Smooth muscle cell (in vitro differentiated cells): Measurements from ENCODE around the gene CRYBG2. TPM values are rescaled to one million over a fixed set of nuclear protein-coding genes. Genes with fewer than 3 reads are reported as not detected.

ENCODE experiments used
- DNase-seq: peaks from one replicate; lab custom pipeline; 2025; ENCODE audit not compliant: unreplicated experiment; lab: John Stamatoyannopoulos, UW
- H2AFZ ChIP-seq: fragments of 200-600 bp; sonication (generic); 2 replicates; pipeline ENCODE4 v1.6.0; 2016; ENCODE audit warnings: antibody characterized with exemption, low read depth, mild to moderate bottlenecking
- H3F3A ChIP-seq: fragments of 200-600 bp; sonication (generic); 2 replicates; pipeline ENCODE4 v1.6.0; 2017; ENCODE audit warnings: antibody characterized with exemption, low read depth
- H3K27ac ChIP-seq: fragments of 200-600 bp; sonication (generic); 2 replicates; pipeline ENCODE4 v1.5.1; 2016; ENCODE audit warnings: low read depth, mild to moderate bottlenecking
- H3K27me3 ChIP-seq: fragments of 200-600 bp; sonication (generic); 2 replicates; pipeline ENCODE4 v1.6.1; 2016; ENCODE audit warnings: low read depth, mild to moderate bottlenecking
- H3K36me3 ChIP-seq: fragments of 200-600 bp; sonication (generic); 2 replicates; pipeline ENCODE4 v1.5.1; 2016; ENCODE audit warnings: low read depth
- H3K4me1 ChIP-seq: fragments of 200-600 bp; sonication (generic); 2 replicates; pipeline ENCODE4 v1.5.1; 2016; ENCODE audit warnings: low read depth
- H3K4me2 ChIP-seq: fragments of 200-600 bp; sonication (generic); 2 replicates; pipeline ENCODE4 v1.6.0; 2016; ENCODE audit warnings: mild to moderate bottlenecking
- H3K4me3 ChIP-seq: fragments of 200-600 bp; sonication (generic); 2 replicates; pipeline ENCODE4 v1.5.1; 2016; ENCODE audit warnings: mild to moderate bottlenecking
- H3K79me2 ChIP-seq: fragments of 200-600 bp; sonication (generic); 2 replicates; pipeline ENCODE4 v1.6.0; 2016; ENCODE audit warnings: low read depth, mild to moderate bottlenecking
- H3K9ac ChIP-seq: fragments of 200-600 bp; sonication (generic); 2 replicates; pipeline ENCODE4 v1.6.0; 2016; ENCODE audit warnings: low read depth
- H3K9me3 ChIP-seq: fragments of 200-600 bp; sonication (generic); replicated peaks from 2 replicates; pipeline ENCODE4 v1.5.1; 2016; ENCODE audit warnings: low read depth
- H4K20me1 ChIP-seq: fragments of 200-600 bp; sonication (generic); 2 replicates; pipeline ENCODE4 v1.6.0; 2016; ENCODE audit warnings: low read depth
- WGBS: methylation state at CpG from one replicate; pipeline ENCODE4 v1.1.7; 2016; ENCODE audit warnings: low lambda C conversion rate; 5-methylcytosine and 5-hydroxymethylcytosine counted together
- polyA plus RNA-seq: library from polyadenylated mRNA; unstranded; fragments of >200 nt; fragmentation: Nextera tagmentation; extraction: Ambion mirVana; gene quantifications from 2 replicates; pipeline ENCODE4 v1.2.1, GENCODE V29; 2016
- total RNA-seq: library from RNA; depleted of rRNA; stranded (reverse); fragments of >200 nt; gene quantifications from 2 replicates; pipeline ENCODE4 v1.2.3, GENCODE V29; 2014
- TF ChIP-seq, protein P1 (sequence below): fragments of 200-600 bp; sonication (generic); IDR thresholded peaks from 2 replicates; pipeline ENCODE4 v1.5.1; 2017; ENCODE audit warnings: borderline replicate concordance, mild to moderate bottlenecking, antibody characterized with exemption; ENCODE audit not compliant: insufficient read depth, poor library complexity, severe bottlenecking

CRYBG2 gene
- total and polyA plus RNA-seq, 2 experiments from 2014 or later: 4.1 to 9.5 TPM

DNA sequence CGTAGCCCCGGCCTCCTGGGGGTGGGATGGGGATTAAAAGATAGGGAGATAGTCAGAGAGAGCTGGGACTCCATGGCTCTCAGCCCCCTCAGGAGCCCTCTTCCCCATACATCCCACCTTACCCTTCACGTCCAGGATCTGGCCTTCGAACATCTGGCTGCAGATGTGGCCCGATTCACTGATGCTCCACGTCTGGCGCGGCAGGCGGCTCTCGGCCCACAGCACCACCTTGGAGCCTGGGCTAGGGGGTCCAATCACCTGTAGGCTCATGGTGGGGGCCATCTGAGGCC lies 31.9 kb downstream of the CRYBG2 start:
- TF ChIP-seq, protein P1, sequence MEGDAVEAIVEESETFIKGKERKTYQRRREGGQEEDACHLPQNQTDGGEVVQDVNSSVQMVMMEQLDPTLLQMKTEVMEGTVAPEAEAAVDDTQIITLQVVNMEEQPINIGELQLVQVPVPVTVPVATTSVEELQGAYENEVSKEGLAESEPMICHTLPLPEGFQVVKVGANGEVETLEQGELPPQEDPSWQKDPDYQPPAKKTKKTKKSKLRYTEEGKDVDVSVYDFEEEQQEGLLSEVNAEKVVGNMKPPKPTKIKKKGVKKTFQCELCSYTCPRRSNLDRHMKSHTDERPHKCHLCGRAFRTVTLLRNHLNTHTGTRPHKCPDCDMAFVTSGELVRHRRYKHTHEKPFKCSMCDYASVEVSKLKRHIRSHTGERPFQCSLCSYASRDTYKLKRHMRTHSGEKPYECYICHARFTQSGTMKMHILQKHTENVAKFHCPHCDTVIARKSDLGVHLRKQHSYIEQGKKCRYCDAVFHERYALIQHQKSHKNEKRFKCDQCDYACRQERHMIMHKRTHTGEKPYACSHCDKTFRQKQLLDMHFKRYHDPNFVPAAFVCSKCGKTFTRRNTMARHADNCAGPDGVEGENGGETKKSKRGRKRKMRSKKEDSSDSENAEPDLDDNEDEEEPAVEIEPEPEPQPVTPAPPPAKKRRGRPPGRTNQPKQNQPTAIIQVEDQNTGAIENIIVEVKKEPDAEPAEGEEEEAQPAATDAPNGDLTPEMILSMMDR: no peak
- Histone ChIP-seq H4K20me1 (no peaks in the 10 kb centered on the region), H3K27ac (no peak overlapping the region), H3K79me2 (no peaks in the 10 kb centered on the region), H3K4me2 (no peak overlapping the region), H3K9ac (no peak overlapping the region), H3F3A (no peaks in the 10 kb centered on the region), H3K4me1 (peaks cover 6% of the 10 kb centered on the region), H3K27me3 (no peaks in the 10 kb centered on the region), H3K9me3 (no peaks in the 10 kb centered on the region), H3K36me3 (no peaks in the 10 kb centered on the region), H2AFZ (no peak overlapping the region), H3K4me3 (no peak overlapping the region)
- no peak for DNase-seq
- WGBS: 88% methylated on average over 10 of the region's 10 CpGs

DNA sequence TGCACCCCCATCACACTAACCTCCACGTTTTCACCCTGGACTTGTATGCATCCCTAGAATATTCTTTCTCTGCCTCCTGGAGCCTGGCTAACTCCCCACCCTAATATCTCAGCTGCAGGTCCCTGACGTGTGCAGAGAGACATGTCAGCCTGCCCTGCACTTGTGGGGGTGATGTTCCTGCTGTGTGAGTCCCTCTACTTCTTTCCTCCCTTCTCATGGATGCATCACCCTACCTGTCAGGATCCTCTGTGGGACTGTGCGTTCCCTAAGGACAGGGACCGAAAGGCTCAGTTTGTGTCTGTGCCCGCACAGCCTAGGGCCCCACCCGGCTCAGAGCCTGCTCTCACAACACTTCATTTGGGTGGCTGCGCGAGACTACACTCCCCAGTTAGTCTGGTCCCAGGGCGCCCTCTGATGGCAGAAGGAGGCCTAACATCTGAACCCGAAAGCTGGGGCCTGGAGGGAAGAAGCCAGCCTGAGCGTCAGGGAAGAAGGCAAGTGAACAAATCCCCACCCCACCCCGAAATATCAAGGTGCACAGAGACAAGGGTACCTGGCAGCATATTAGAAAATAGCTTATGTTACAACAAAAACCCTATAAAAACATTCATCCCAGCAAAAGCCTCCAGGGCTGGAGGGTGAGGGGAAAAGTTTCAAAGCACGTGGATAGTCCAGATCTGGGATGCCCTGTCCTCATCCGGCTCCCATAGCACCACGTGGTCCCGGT lies 32.5 kb downstream of the CRYBG2 start:
- Histone ChIP-seq H3K4me3 (no peak overlapping the region), H3K9ac (no peak overlapping the region), H3F3A (no peaks in the 10 kb centered on the region), H2AFZ (no peak overlapping the region), H3K27ac (no peak overlapping the region), H3K4me2 (no peak overlapping the region), H3K27me3 (no peaks in the 10 kb centered on the region), H3K36me3 (no peaks in the 10 kb centered on the region), H3K4me1 (peaks cover 6% of the 10 kb centered on the region), H3K79me2 (no peaks in the 10 kb centered on the region), H4K20me1 (no peaks in the 10 kb centered on the region), H3K9me3 (no peaks in the 10 kb centered on the region)
- 37% methylated on average over 16 of the region's 16 CpGs for WGBS
- DNase-seq: peak; percentile 83
- TF ChIP-seq, protein P1: peak; percentile 84

DNA sequence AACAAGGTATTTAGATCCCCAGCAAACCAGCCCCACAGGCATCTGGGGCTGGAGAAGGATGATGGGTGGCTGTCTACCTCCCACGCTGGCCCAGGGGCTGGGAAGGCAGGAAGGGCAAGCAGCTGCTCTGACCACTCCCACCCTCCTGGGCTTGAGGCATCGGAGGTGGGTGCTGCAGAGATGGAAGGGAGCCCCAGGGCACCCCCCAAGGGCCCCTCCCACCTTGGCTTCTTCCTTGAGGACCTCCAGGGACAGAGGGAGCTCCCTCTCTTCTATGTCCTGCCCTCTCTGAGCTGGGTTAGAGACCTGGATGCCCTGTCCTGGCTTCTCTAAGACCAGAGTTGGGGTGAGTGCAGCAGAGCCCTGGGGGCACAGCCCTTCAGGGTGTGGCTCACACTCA lies 33.0 kb downstream of the CRYBG2 start:
- no peak overlapping the region for H3K4me3 ChIP-seq
- H3K27me3 ChIP-seq: no peaks in the 10 kb centered on the region
- H3K27ac ChIP-seq: no peak overlapping the region
- H2AFZ ChIP-seq: no peak overlapping the region
- H3K9ac ChIP-seq: no peak overlapping the region
- H3K79me2 ChIP-seq: no peaks in the 10 kb centered on the region
- H3F3A ChIP-seq: no peaks in the 10 kb centered on the region
- no peaks in the 10 kb centered on the region for H3K9me3 ChIP-seq
- peaks cover 6% of the 10 kb centered on the region for H3K4me1 ChIP-seq
- H4K20me1 ChIP-seq: no peaks in the 10 kb centered on the region
- H3K36me3 ChIP-seq: no peaks in the 10 kb centered on the region
- no peak overlapping the region for H3K4me2 ChIP-seq
- DNase-seq: no peak
- WGBS: 84% methylated on average over 2 of the region's 2 CpGs
- TF ChIP-seq, protein P1: no peak
